Karpas-422 (cell line): ENCODE results near the gene ACOX3. TPM values are rescaled to one million over a fixed set of nuclear protein-coding genes. Genes with fewer than 3 reads are reported as not detected.
"Not testable (repeated sequence)": the region's sequence is repeated elsewhere in the genome, so short reads cannot be mapped to it uniquely, and the experiment has no call there.

ENCODE experiments used
- DNase-seq: peaks from one replicate; pipeline ENCODE4 v3.0.0-alpha.2; 2015
- H2AFZ ChIP-seq: fragments of 200-600 bp; sonication (generic); 2 replicates; pipeline ENCODE4 v1.6.1; 2014; ENCODE audit warnings: antibody characterized with exemption, low read length, mixed read lengths
- H3K27ac ChIP-seq: fragments of 200-600 bp; sonication (generic); 2 replicates; pipeline ENCODE4 v1.5.1; 2014; ENCODE audit warnings: mild to moderate bottlenecking, low read length, moderate library complexity
- H3K27me3 ChIP-seq: fragments of 200-600 bp; sonication (generic); 2 replicates; pipeline ENCODE4 v1.6.1; 2014; ENCODE audit warnings: low read length, mixed read lengths
- H3K36me3 ChIP-seq: fragments of 200-600 bp; sonication (generic); 2 replicates; pipeline ENCODE4 v1.6.1; 2014; ENCODE audit warnings: low read length, mixed read lengths; ENCODE audit not compliant: insufficient read depth
- H3K4me1 ChIP-seq: fragments of 200-600 bp; sonication (generic); 2 replicates; pipeline ENCODE4 v1.6.1; 2014; ENCODE audit warnings: mild to moderate bottlenecking, low read length, mixed read lengths
- H3K4me2 ChIP-seq: fragments of 200-600 bp; sonication (generic); 2 replicates; pipeline ENCODE4 v1.6.1; 2014; ENCODE audit warnings: low read length, low read depth, mild to moderate bottlenecking; ENCODE audit not compliant: poor library complexity, severe bottlenecking
- H3K4me3 ChIP-seq: fragments of 200-600 bp; sonication (generic); 2 replicates; pipeline ENCODE4 v1.5.1; 2014; ENCODE audit warnings: mild to moderate bottlenecking, antibody characterized with exemption, low read length, mixed read lengths
- H3K79me2 ChIP-seq: fragments of 200-600 bp; sonication (generic); 2 replicates; pipeline ENCODE4 v1.6.1; 2014; ENCODE audit warnings: mild to moderate bottlenecking, low read length, mixed read lengths
- H3K9ac ChIP-seq: fragments of 200-600 bp; sonication (generic); 2 replicates; pipeline ENCODE4 v1.6.0; 2014; ENCODE audit warnings: low read length
- H3K9me2 ChIP-seq: fragments of 200-600 bp; sonication (generic), shearing (Covaris generic); replicated peaks from 2 replicates; pipeline ENCODE4 v1.6.0; 2014; ENCODE audit warnings: mild to moderate bottlenecking, low read length, moderate library complexity; ENCODE audit not compliant: insufficient read depth
- H3K9me3 ChIP-seq: fragments of 300-700, 200-600 bp; sonication (generic); 2 replicates; pipeline ENCODE4 v1.6.1; 2014; ENCODE audit warnings: low read length, mixed read lengths
- H4K20me1 ChIP-seq: fragments of 200-600 bp; sonication (generic); 2 replicates; pipeline ENCODE4 v1.6.1; 2014; ENCODE audit warnings: mild to moderate bottlenecking, antibody characterized with exemption, low read length, low read depth; ENCODE audit not compliant: insufficient read depth
- total RNA-seq: library from RNA; depleted of rRNA; stranded (reverse); fragments of >200 nt; shearing (Covaris generic); gene quantifications from 2 replicates; pipeline ENCODE4 v1.2.3, GENCODE V29; 2014; ENCODE audit warnings: low replicate concordance

The ACOX3 gene
- total RNA-seq, 1 experiment from 2014 or later, result 17.6 TPM

DNA sequence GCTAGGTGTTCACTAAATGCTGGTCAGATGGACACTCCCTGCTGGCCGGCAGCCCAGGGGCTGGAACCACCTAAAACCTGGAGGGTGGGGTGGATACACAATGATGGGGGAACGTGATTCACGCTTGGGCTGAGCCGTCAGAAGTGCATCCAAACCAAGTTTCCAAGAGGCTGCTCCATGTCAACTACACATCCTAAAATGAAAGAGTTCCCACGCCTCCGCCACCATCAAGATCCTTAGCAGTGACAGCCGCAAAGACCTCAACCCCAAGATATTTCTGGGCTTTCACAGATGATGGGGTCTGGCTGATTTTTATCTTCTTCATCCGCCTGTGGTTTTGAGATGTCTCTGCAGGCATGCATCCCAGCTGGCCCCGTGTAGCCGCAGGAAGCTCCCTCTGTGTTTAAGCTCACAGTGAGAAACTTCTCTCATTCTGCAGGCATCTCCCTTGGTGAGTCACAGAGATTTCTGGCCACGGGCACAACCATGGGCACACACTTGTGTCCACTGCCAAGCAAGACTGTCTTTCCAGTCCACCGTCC lies 86.5 kb downstream of the ACOX3 start:
- Histone ChIP-seq H3K9ac (no peak overlapping the region), H3K9me2 (no peaks in the 10 kb centered on the region), H3K27me3 (no peaks in the 10 kb centered on the region), H3K36me3 (no peaks in the 10 kb centered on the region), H3K79me2 (no peaks in the 10 kb centered on the region), H2AFZ (no peak overlapping the region), H3K4me1 (no peaks in the 10 kb centered on the region), H3K9me3 (no peaks in the 10 kb centered on the region), H3K4me2 (no peak overlapping the region), H3K27ac (no peak overlapping the region), H3K4me3 (no peak overlapping the region), H4K20me1 (no peaks in the 10 kb centered on the region)
- no peak for DNase-seq

DNA sequence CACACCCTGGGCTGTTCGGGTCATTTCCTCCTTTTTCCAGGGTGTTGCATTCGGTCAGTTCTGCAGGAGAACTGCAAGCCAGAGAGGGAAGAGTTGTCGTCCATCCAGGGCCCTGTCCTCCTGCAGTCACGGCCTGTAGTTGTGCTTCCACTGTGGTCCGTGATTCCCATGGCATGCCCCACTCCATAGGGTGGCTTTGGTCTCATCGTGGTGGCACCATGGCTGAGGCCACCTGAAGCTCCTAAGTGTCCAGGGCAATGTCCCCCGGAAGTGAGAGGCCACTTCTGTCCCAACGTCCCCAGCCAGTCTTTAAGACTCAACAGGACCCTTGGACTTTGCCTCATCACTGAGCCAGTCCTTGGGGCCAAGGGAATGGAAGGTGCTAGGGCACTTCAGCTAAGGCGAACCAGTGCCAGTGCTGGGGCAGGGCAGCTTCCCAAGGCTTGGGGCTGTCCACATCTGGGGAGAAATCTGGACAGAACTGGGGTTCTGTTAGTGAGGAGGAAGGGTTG lies 87.3 kb downstream of the ACOX3 start:
- Histone ChIP-seq H3K79me2 (no peaks in the 10 kb centered on the region), H3K9me2 (no peaks in the 10 kb centered on the region), H3K27ac (no peak overlapping the region), H3K9me3 (no peaks in the 10 kb centered on the region), H3K36me3 (no peaks in the 10 kb centered on the region), H3K9ac (no peak overlapping the region), H4K20me1 (no peaks in the 10 kb centered on the region), H3K4me3 (no peak overlapping the region), H3K4me1 (no peaks in the 10 kb centered on the region), H3K27me3 (no peaks in the 10 kb centered on the region), H3K4me2 (no peak overlapping the region), H2AFZ (no peak overlapping the region)
- DNase-seq, result no peak

GRCh38 chr4:8352368-8353157 lies 88.0 kb downstream of the ACOX3 start:
- no peaks in the 10 kb centered on the region for H3K9me2 ChIP-seq
- H3K27ac ChIP-seq, result no peak overlapping the region
- no peak for DNase-seq
- no peaks in the 10 kb centered on the region for H3K27me3 ChIP-seq
- H3K9ac ChIP-seq, result no peak overlapping the region
- no peaks in the 10 kb centered on the region for H3K9me3 ChIP-seq
- no peak overlapping the region for H3K4me3 ChIP-seq
- H3K79me2 ChIP-seq, result no peaks in the 10 kb centered on the region
- H4K20me1 ChIP-seq, result no peaks in the 10 kb centered on the region
- H2AFZ ChIP-seq, result no peak overlapping the region
- H3K4me1 ChIP-seq, result no peaks in the 10 kb centered on the region
- no peak overlapping the region for H3K4me2 ChIP-seq
- no peaks in the 10 kb centered on the region for H3K36me3 ChIP-seq

- Histone ChIP-seq H3K27me3 (no peaks in the 10 kb centered on the region), H3K4me2 (no peak overlapping the region), H3K27ac (no peak overlapping the region), H3K9ac (no peak overlapping the region), H3K9me3 (no peaks in the 10 kb centered on the region), H2AFZ (no peak overlapping the region), H4K20me1 (no peaks in the 10 kb centered on the region), H3K79me2 (no peaks in the 10 kb centered on the region), H3K36me3 (no peaks in the 10 kb centered on the region), H3K4me1 (no peaks in the 10 kb centered on the region), H3K4me3 (no peak overlapping the region), H3K9me2 (no peaks in the 10 kb centered on the region)
- no peak for DNase-seq
Observed at GRCh38 chr4:8351931-8352367, 88.6 kb downstream of the ACOX3 start.

DNA sequence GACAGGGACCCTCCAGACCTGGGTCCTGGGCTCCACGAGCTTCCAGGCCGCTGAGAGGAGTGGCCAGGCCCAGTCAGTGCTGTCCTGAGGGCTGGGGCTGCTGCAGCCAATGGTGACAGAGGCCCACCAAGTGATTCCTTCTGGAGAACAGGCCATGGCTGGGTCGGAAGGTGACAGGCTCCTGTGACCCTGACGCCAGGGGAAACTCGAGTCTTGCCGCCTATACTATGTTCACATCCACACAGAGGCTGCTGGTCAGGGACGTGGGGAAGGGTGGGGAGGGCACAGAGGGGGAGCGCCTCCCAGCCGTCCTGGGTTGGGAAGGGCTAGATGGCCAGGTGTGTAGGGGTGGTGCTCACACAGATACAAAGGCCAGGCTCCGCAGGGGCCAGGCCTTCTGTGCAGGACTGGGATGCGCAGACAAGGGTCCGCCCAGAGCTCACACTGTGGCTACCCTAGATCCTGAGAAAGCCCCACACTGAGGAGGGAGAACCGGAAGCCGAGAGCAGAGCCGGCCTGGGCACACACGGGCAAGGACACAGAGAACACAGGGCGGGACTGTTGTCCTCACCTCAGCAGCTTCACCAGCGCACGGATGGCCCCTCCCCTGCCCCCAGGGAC lies 89.6 kb downstream of the ACOX3 start:
- no peak overlapping the region for H3K9ac ChIP-seq
- no peak overlapping the region for H3K27ac ChIP-seq
- H3K4me3 ChIP-seq, result no peak overlapping the region
- no peaks in the 10 kb centered on the region for H4K20me1 ChIP-seq
- no peaks in the 10 kb centered on the region for H3K9me3 ChIP-seq
- no peaks in the 10 kb centered on the region for H3K79me2 ChIP-seq
- H2AFZ ChIP-seq, result no peak overlapping the region
- H3K4me1 ChIP-seq, result no peaks in the 10 kb centered on the region
- no peaks in the 10 kb centered on the region for H3K36me3 ChIP-seq
- no peaks in the 10 kb centered on the region for H3K9me2 ChIP-seq
- no peak for DNase-seq
- H3K27me3 ChIP-seq, result no peaks in the 10 kb centered on the region
- H3K4me2 ChIP-seq, result no peak overlapping the region

DNA sequence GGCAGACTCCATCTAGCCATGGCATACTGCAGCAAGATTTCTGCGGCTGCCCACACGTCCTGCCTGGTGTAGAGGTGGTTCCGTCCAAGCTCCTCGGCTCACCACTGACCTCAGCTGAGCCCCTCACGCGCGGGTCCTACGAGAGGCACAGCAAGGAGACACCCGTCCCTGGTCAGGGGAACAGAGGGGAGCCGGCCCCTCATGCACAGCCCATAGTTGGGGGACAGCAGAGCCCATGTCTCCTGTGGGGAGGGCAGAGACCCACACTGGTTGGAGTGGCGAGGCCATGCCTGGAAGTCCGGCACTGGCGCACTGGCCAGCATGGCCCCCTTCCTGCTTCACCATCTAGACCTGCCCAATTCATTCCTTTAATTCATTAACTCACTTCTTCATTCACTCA lies 90.2 kb downstream of the ACOX3 start:
- H3K4me2 ChIP-seq, result no peak overlapping the region
- H4K20me1 ChIP-seq, result no peaks in the 10 kb centered on the region
- H3K27me3 ChIP-seq, result no peaks in the 10 kb centered on the region
- no peaks in the 10 kb centered on the region for H3K9me2 ChIP-seq
- no peak overlapping the region for H3K4me3 ChIP-seq
- H3K9ac ChIP-seq, result no peak overlapping the region
- no peaks in the 10 kb centered on the region for H3K36me3 ChIP-seq
- H3K9me3 ChIP-seq, result no peaks in the 10 kb centered on the region
- no peak overlapping the region for H3K27ac ChIP-seq
- H3K79me2 ChIP-seq, result no peaks in the 10 kb centered on the region
- H3K4me1 ChIP-seq, result no peaks in the 10 kb centered on the region
- DNase-seq, result no peak
- no peak overlapping the region for H2AFZ ChIP-seq

DNA sequence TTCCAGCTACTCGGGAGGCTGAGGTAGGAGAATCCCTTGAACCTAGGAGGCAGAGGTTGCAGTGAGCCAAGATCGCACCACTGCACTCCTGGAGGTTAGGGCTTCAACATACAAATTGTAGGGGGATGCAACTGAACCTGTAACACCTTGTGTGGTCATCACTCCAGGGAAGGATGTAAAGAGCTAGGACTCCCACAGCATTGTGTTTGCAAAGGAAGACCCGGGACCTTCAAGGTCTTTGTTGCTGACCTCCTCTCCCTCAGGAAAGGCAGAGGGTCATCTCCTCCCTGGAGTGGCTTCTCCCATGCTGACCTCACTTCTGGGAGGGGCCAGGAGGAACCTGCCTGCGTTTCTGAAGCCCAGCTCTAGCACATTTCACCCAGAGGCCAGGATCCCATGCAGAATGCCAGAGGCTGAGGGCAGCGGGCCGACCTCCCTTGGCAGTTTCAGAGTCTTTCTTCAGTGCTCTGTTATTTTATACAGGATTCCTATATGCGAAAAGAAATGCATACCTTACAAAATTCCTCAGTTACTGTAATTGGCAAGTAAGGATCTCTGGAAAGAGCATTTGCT lies 90.8 kb downstream of the ACOX3 start:
- Histone ChIP-seq H3K4me3 (no peak overlapping the region), H3K9ac (no peak overlapping the region), H3K4me2 (no peak overlapping the region), H3K27me3 (no peaks in the 10 kb centered on the region), H3K36me3 (no peaks in the 10 kb centered on the region), H3K79me2 (no peaks in the 10 kb centered on the region), H3K9me2 (no peaks in the 10 kb centered on the region), H4K20me1 (no peaks in the 10 kb centered on the region), H3K9me3 (no peaks in the 10 kb centered on the region), H2AFZ (no peak overlapping the region), H3K27ac (no peak overlapping the region), H3K4me1 (no peaks in the 10 kb centered on the region)
- DNase-seq, result no peak

DNA sequence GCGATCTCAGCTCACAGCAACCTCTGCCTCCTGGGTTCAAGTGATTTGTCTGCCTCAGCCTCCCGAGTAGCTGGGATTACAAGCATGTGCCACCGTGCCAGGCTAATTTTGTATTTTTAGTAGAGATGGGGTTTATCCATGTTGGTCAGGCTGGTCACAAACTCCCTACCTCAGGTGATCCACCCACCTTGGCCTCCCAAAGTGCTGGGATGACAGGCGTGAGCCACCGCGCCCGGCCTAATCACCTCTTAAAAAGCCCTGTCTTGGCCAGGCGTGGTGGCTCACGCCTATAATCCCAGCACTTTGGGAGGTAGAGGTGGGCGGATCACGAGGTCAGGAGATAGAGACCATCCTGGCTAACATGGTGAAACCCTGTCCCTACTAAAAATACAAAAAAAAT lies 91.3 kb downstream of the ACOX3 start:
- H3K9me2 ChIP-seq, H3K9ac ChIP-seq, H4K20me1 ChIP-seq, H3K4me3 ChIP-seq, H3K4me2 ChIP-seq, H2AFZ ChIP-seq, H3K9me3 ChIP-seq, H3K27me3 ChIP-seq, H3K36me3 ChIP-seq, H3K79me2 ChIP-seq, DNase-seq, H3K4me1 ChIP-seq, H3K27ac ChIP-seq: not testable (repeated sequence)
